MM.1S (cell line): ENCODE measurements around the gene RNF150.

ENCODE experiments used
- CTCF ChIP-seq: fragments of 300-600 bp; sonication (generic); IDR thresholded peaks from 2 replicates; pipeline ENCODE4 v1.5.1; 2016; ENCODE audit warnings: antibody characterized with exemption, low read length, mixed read lengths
- EZH2 ChIP-seq: fragments of 300-600 bp; sonication (generic); optimal IDR thresholded peaks from 2 replicates; pipeline ENCODE3; 2017; ENCODE audit warnings: low read depth, mild to moderate bottlenecking, antibody characterized with exemption, low read length, mixed read lengths
- EZH2phosphoT487 ChIP-seq: fragments of 300-600 bp; sonication (generic); IDR thresholded peaks from 2 replicates; pipeline ENCODE4 v1.6.1; 2018; ENCODE audit warnings: antibody characterized with exemption, low read length

DNA sequence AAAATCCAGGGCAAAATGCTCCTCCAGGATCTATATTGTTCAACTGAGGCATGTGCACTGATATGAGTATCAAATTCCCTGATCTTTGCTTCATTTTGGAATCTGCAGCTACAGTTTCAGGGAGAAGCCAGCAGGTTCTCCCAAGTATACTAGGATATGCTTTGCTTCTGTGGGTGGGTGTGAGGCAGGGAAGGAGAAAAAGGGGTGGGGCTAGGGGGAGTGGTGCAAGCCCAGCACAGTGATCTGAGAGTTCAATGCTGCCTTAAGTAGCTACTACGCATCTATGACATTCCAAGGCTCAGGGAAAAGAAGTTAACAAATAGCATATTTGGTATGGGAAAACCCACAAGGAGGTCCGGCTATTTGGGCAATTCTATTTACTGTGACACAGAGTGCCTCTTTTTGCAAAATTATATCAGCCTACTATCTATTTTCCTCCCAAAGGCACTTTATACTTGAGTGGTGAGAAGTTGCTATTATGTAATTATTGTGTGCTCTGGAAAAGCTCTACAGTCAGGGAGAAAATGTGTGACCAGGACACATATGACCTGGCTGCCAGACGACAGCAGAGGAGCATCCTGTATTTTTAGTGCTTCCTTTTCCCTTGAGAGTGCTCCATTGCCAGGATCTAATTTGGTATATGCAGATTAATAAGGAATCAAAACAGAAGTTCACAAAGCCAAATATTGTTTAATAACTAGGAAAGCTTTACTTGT, 162.0 kb downstream of the RNF150 start:
- TF ChIP-seq EZH2, result no peak
- no peak for TF ChIP-seq CTCF
- no peak for TF ChIP-seq EZH2phosphoT487
